ENCODE results near the gene TNFSF15. TPM values are rescaled to one million over a fixed set of nuclear protein-coding genes. Genes with fewer than 3 reads are reported as not detected.

Gene TNFSF15
- total RNA-seq, 1 donor from 2014 or later: not detected

- DNase-seq (no peak), ATAC-seq (no peak)
- intact Hi-C loops (cut with micrococcal nuclease): no loop called here
Measured at GRCh38 chr9:114798101-114798500, 7.7 kb downstream of the TNFSF15 start.

GRCh38 chr9:114792396-114792795 lies 13.4 kb downstream of the TNFSF15 start:
- no peak for ATAC-seq
- DNase-seq: no peak
- intact Hi-C loops (cut with micrococcal nuclease): no loop called here

GRCh38 chr9:114791736-114792135 lies 14.1 kb downstream of the TNFSF15 start:
- ATAC-seq: no peak
- intact Hi-C loops (cut with micrococcal nuclease): no loop called here
- no peak for DNase-seq

GRCh38 chr9:114791312-114791711 lies 14.5 kb downstream of the TNFSF15 start:
- intact Hi-C loops (cut with micrococcal nuclease): no loop called here
- DNase-seq (no peak), ATAC-seq (no peak)

GRCh38 chr9:114790521-114790920 lies 15.3 kb downstream of the TNFSF15 start:
- ATAC-seq (no peak), DNase-seq (no peak)
- intact Hi-C loops (cut with micrococcal nuclease): no loop called here

- ATAC-seq: no peak
- no peak for DNase-seq
- intact Hi-C loops (cut with micrococcal nuclease): no loop called here
Measured at GRCh38 chr9:114789006-114789405, 16.8 kb downstream of the TNFSF15 start.

- ATAC-seq: no peak
- DNase-seq: no peak
- intact Hi-C loops (cut with micrococcal nuclease): no loop called here
Measured at GRCh38 chr9:114787781-114788498, 17.9 kb downstream of the TNFSF15 start.

GRCh38 chr9:114787214-114787613 lies 18.6 kb downstream of the TNFSF15 start:
- no peak for ATAC-seq
- intact Hi-C loops (cut with micrococcal nuclease): no loop called here

GRCh38 chr9:114785866-114786650 lies 19.8 kb downstream of the TNFSF15 start:
- DNase-seq: no peak
- no peak for ATAC-seq
- intact Hi-C loops (cut with micrococcal nuclease): no loop called here

More at GRCh38 chr9:114787214-114787613, 18.6 kb downstream of the TNFSF15 start:
- no peak for DNase-seq

GRCh38 chr9:114784721-114785279 lies 21.0 kb downstream of the TNFSF15 start:
- intact Hi-C loops (cut with micrococcal nuclease): no loop called here
- DNase-seq: no peak
- no peak for ATAC-seq

GRCh38 chr9:114782586-114782985 lies 23.3 kb downstream of the TNFSF15 start:
- intact Hi-C loops (cut with micrococcal nuclease): no loop called here
- DNase-seq (no peak), ATAC-seq (no peak)

GRCh38 chr9:114779352-114779845 lies 26.4 kb downstream of the TNFSF15 start:
- intact Hi-C loops (cut with micrococcal nuclease): no loop called here
- DNase-seq (no peak), ATAC-seq (no peak)

- ATAC-seq (no peak), DNase-seq (no peak)
- intact Hi-C loops (cut with micrococcal nuclease): no loop called here
Measured at GRCh38 chr9:114777821-114778609, 27.8 kb downstream of the TNFSF15 start.

- intact Hi-C loops (cut with micrococcal nuclease): no loop called here
- no peak for ATAC-seq
Measured at GRCh38 chr9:114776683-114777399, 29.0 kb downstream of the TNFSF15 start.

GRCh38 chr9:114775981-114776380 lies 29.9 kb downstream of the TNFSF15 start:
- ATAC-seq: no peak
- intact Hi-C loops (cut with micrococcal nuclease): no loop called here
- no peak for DNase-seq

More at GRCh38 chr9:114776683-114777399, 29.0 kb downstream of the TNFSF15 start:
- no peak for DNase-seq

- DNase-seq: no peak
- intact Hi-C loops (cut with micrococcal nuclease): no loop called here
- no peak for ATAC-seq
Measured at GRCh38 chr9:114775121-114775520, 30.7 kb downstream of the TNFSF15 start.

- intact Hi-C loops (cut with micrococcal nuclease): no loop called here
- no peak for DNase-seq
- ATAC-seq: no peak
Measured at GRCh38 chr9:114774524-114774923, 31.3 kb downstream of the TNFSF15 start.

- DNase-seq: no peak
- intact Hi-C loops (cut with micrococcal nuclease): no loop called here
Measured at GRCh38 chr9:114771889-114772288, 34.0 kb downstream of the TNFSF15 start.

GRCh38 chr9:114770991-114771390 lies 34.8 kb downstream of the TNFSF15 start:
- DNase-seq (no peak), ATAC-seq (no peak)
- intact Hi-C loops (cut with micrococcal nuclease): no loop called here

More at GRCh38 chr9:114771889-114772288, 34.0 kb downstream of the TNFSF15 start:
- ATAC-seq: no peak

All from left ventricle myocardium superior (tissue), 1 donor.